HepG2 (cell line): ENCODE measurements around the gene NUP93. TPM values are rescaled to one million over a fixed set of nuclear protein-coding genes. Genes with fewer than 3 reads are reported as not detected.
A peak's percentile ranks its signal among the peaks of the same experiment; 100 is the strongest.

Source experiments
- CTCF ChIP-seq: sonication (generic); formaldehyde crosslinking; IDR thresholded peaks from 2 replicates; pipeline ENCODE4 v1.5.0; 2020; ENCODE audit warnings: mild to moderate bottlenecking, missing genetic modification reagents, moderate library complexity
- ETV6 ChIP-seq: sonication (generic); formaldehyde crosslinking; conservative IDR thresholded peaks from 2 replicates; pipeline ENCODE4 v1.4.0; 2020; ENCODE audit warnings: missing genetic modification reagents
- HOXA9 ChIP-seq: sonication (generic); formaldehyde crosslinking; IDR thresholded peaks from 2 replicates; pipeline ENCODE4 v1.8.1; 2022; ENCODE audit warnings: missing genetic modification reagents, mild to moderate bottlenecking, moderate library complexity, borderline replicate concordance
- NR2F2 ChIP-seq: IDR thresholded peaks from 2 replicates; pipeline ENCODE4 v1.6.1; 2012; ENCODE audit warnings: low read depth, inconsistent platforms, borderline replicate concordance
- NR2F6 ChIP-seq, 2 experiments: IDR thresholded peaks; 2 replicates each; pipeline ENCODE4 v1.6.1; 2016; ENCODE audit warnings: antibody characterized with exemption in 1 of 2, mild to moderate bottlenecking in 1 of 2
- STAG1 ChIP-seq: sonication (generic); formaldehyde crosslinking; IDR thresholded peaks from 2 replicates; pipeline ENCODE4 v1.4.0; 2020; ENCODE audit warnings: missing genetic modification reagents
- ZBED4 ChIP-seq: sonication (generic); formaldehyde crosslinking; IDR thresholded peaks from 2 replicates; pipeline ENCODE4 v1.4.0; 2020; ENCODE audit warnings: missing genetic modification reagents, borderline replicate concordance
- ZC3H13 ChIP-seq: sonication (generic); formaldehyde crosslinking; IDR thresholded peaks from 2 replicates; pipeline ENCODE4 v1.8.1; 2023; ENCODE audit warnings: mild to moderate bottlenecking, missing genetic modification reagents, moderate library complexity
- ZNF143 ChIP-seq: sonication (generic); formaldehyde crosslinking; IDR thresholded peaks from 2 replicates; pipeline ENCODE4 v1.4.0; 2020; ENCODE audit warnings: missing genetic modification reagents
- ZNF205 ChIP-seq: IDR thresholded peaks from 2 replicates; pipeline ENCODE4 v1.6.1; 2018; ENCODE audit warnings: missing biosample characterization, missing genetic modification reagents
- ZNF574 ChIP-seq: sonication (generic); formaldehyde crosslinking; IDR thresholded peaks from 2 replicates; pipeline ENCODE4 v1.4.0; 2020; ENCODE audit warnings: missing genetic modification reagents
- polyA plus RNA-seq, 8 experiments: library from polyadenylated mRNA; depleted of rRNA in 3 of 8; stranded (reverse) in 7 of 8; unstranded in 1 of 8; fragments of >200 nt; fragmentation: Illumina TruSeq in 4 of 8; extraction: Trizol in 4 of 8; gene quantifications; 2 replicates each; pipeline versions ENCODE4 v1.2.1 to v1.2.3, GENCODE V29; 2011 to 2016; ENCODE audit warnings: low read depth in 4 of 8, missing spikeins in 1 of 8, mixed read lengths in 1 of 8; ENCODE audit not compliant: insufficient read depth in 1 of 8
- total RNA-seq, 5 experiments: library from RNA; depleted of rRNA; stranded (reverse); fragments of >200 nt; fragmentation: Illumina TruSeq; extraction: Trizol; gene quantifications; 2 replicates each; pipeline ENCODE4 v1.2.3, GENCODE V29; 2016; ENCODE audit warnings: low read depth in 1 of 5
- TF ChIP-seq, protein P1 (sequence below): sonication (generic); formaldehyde crosslinking; IDR thresholded peaks from 2 replicates; pipeline ENCODE4 v1.5.1; 2020; ENCODE audit warnings: missing genetic modification reagents, mild to moderate bottlenecking, borderline replicate concordance

Gene NUP93
- total and polyA plus RNA-seq, 2 of the 13 experiments (the other 11 are each of a cell fraction or from before 2014, with no cell fraction given): 58.5 to 140 TPM

- TF ChIP-seq ZC3H13 (CRISPR knock-in tag) (peak; percentile 52; the same call in 1 of the 2 replicates), ZNF574 (CRISPR knock-in tag) (0 out of 2 replicates have a peak, but pooled peaks have one; percentile 29), ZNF143 (0 out of 2 replicates have a peak, but pooled peaks have one; percentile 9), CTCF (CRISPR knock-in tag) (peak; percentile 74), ETV6 (CRISPR knock-in tag) (no peak), STAG1 (peak; percentile 75), HOXA9 (CRISPR knock-in tag) (peak; percentile 21; the same call in 1 of the 2 replicates), NR2F6 (IDR thresholded peaks at IDR 0.05) (no peak), NR2F6 (CRISPR knock-in tag; IDR thresholded peaks at IDR 0.05) (0 out of 2 replicates have a peak, but pooled peaks have one; percentile 9), ZNF205 (CRISPR knock-in tag) (0 out of 2 replicates have a peak, but pooled peaks have one; percentile 31), ZBED4 (CRISPR knock-in tag) (0 out of 2 replicates have a peak, but pooled peaks have one; percentile 35), NR2F2 (no peak)
- TF ChIP-seq, protein P1, sequence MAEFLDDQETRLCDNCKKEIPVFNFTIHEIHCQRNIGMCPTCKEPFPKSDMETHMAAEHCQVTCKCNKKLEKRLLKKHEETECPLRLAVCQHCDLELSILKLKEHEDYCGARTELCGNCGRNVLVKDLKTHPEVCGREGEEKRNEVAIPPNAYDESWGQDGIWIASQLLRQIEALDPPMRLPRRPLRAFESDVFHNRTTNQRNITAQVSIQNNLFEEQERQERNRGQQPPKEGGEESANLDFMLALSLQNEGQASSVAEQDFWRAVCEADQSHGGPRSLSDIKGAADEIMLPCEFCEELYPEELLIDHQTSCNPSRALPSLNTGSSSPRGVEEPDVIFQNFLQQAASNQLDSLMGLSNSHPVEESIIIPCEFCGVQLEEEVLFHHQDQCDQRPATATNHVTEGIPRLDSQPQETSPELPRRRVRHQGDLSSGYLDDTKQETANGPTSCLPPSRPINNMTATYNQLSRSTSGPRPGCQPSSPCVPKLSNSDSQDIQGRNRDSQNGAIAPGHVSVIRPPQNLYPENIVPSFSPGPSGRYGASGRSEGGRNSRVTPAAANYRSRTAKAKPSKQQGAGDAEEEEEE (CRISPR knock-in tag): no peak
These were observed 137.3 kb downstream of the NUP93 start (continued) for GRCh38 chr16:56866955-56867830.
